Ovary (tissue), 3 donors: ENCODE measurements around the gene MTR.

Experiments used
- EP300 ChIP-seq: sonication (generic); formaldehyde crosslinking; IDR thresholded peaks from one replicate; pipeline ENCODE4 v1.6.1; 2017; ENCODE audit warnings: antibody characterized with exemption
- POLR2A ChIP-seq: fragments of 450-650 bp; IDR thresholded peaks from one replicate; pipeline ENCODE4 v1.6.1; 2017; ENCODE audit warnings: antibody characterized with exemption, mild to moderate bottlenecking, moderate library complexity
- TF ChIP-seq, protein P1 (sequence below), 3 donors: fragments of 450-650 bp in 2 of 3; fragments of 200-600 bp in 1 of 3; IDR thresholded peaks; one replicate each; pipeline versions ENCODE4 v1.5.1 to v1.8.0; 2016 to 2022; ENCODE audit warnings: antibody characterized with exemption in 3 of 3, mild to moderate bottlenecking in 1 of 3
- donor health status: DM: no; HTN: no; CAD: no.

DNA sequence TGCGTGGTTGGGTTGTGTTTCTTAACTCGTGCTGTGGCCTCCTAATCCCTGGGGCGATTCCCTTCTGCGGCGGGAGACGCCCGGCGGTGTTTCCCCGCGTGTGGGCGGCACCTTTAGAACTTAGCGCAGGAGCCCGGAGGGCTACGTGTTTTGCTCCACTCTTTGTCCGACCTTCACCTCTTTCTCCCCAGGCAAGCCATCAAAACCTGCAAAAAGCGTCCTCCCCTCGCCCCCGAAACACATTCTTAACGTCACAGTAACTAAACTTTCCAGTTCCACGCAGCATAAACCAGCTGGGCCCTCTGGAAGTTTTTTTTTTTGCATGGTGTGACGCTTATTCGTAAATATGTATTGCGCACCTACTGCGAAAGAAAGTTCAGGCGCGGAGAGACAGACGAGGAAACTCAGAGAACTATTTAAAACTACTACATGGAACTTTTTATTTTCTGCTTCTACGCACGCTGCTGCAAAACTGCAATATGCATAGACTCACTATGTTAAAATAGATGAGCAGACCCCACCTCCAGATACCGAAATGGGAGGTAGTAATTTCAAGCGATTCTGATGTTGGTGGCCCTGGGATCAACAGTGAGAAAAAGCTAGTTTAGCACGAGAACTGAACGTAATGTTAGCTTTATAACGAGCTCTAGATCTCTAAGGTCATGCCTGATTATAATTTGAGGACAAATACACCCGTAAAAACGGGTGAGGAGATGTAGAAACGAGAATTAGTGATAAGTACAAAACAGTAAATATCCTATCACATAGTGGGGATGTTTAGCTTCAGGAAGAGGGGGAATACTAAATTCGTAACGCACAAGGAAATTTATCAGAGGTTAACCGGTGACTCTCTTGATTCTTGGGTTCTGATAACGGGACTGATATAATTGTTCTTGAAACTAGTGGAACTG is 920 bp downstream of the MTR start:
- TF ChIP-seq, protein P1, sequence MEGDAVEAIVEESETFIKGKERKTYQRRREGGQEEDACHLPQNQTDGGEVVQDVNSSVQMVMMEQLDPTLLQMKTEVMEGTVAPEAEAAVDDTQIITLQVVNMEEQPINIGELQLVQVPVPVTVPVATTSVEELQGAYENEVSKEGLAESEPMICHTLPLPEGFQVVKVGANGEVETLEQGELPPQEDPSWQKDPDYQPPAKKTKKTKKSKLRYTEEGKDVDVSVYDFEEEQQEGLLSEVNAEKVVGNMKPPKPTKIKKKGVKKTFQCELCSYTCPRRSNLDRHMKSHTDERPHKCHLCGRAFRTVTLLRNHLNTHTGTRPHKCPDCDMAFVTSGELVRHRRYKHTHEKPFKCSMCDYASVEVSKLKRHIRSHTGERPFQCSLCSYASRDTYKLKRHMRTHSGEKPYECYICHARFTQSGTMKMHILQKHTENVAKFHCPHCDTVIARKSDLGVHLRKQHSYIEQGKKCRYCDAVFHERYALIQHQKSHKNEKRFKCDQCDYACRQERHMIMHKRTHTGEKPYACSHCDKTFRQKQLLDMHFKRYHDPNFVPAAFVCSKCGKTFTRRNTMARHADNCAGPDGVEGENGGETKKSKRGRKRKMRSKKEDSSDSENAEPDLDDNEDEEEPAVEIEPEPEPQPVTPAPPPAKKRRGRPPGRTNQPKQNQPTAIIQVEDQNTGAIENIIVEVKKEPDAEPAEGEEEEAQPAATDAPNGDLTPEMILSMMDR (IDR thresholded peaks at IDR 0.05): no peak
- no peak for TF ChIP-seq POLR2A
- TF ChIP-seq EP300: no peak
